SK-N-MC (cell line): ENCODE results near the gene MASP2.

Experiments
- DNase-seq: peaks from one replicate; pipeline ENCODE4 v3.0.0-alpha.2; 2011; ENCODE audit warnings: low read depth, low spot score
- H3K27ac ChIP-seq: fragments of 200-600 bp; sonication (generic); 2 replicates; pipeline ENCODE4 v1.5.1; 2016; ENCODE audit warnings: mixed run types
- H3K36me3 ChIP-seq: fragments of 200-600 bp; sonication (generic); 2 replicates; pipeline ENCODE4 v1.6.1; 2017; ENCODE audit warnings: antibody characterized with exemption, low read length, mixed read lengths; ENCODE audit not compliant: insufficient read depth
- H3K4me3 ChIP-seq: fragments of 200-600 bp; sonication (generic); 2 replicates; pipeline ENCODE4 v1.5.1; 2016
- H3K9ac ChIP-seq: fragments of 200-600 bp; sonication (generic); 2 replicates; pipeline ENCODE4 v1.8.0; 2017; ENCODE audit warnings: mixed run types, mixed read lengths; ENCODE audit not compliant: insufficient read length
- H3K9me3 ChIP-seq: fragments of 200-600 bp; sonication (generic); 2 replicates; pipeline ENCODE4 v1.6.1; 2017; ENCODE audit warnings: low read depth, mild to moderate bottlenecking, antibody characterized with exemption, low read length, moderate library complexity, mixed read lengths
- EZH2 ChIP-seq: fragments of 200-600 bp; sonication (generic); IDR thresholded peaks from one replicate; pipeline ENCODE4 v1.6.1; 2017; ENCODE audit warnings: antibody characterized with exemption
- FOXP2 ChIP-seq: optimal IDR thresholded peaks from 2 replicates; pipeline ENCODE3; 2011; ENCODE audit warnings: mild to moderate bottlenecking, moderate library complexity; ENCODE audit not compliant: insufficient read depth; ENCODE audit errors: extremely low read length, control extremely low read depth
- POLR2AphosphoS5 ChIP-seq: IDR thresholded peaks from 2 replicates; pipeline ENCODE4 v1.6.1; 2012; ENCODE audit warnings: mild to moderate bottlenecking, low read depth, low read length, borderline replicate concordance

The MASP2 gene

DNA sequence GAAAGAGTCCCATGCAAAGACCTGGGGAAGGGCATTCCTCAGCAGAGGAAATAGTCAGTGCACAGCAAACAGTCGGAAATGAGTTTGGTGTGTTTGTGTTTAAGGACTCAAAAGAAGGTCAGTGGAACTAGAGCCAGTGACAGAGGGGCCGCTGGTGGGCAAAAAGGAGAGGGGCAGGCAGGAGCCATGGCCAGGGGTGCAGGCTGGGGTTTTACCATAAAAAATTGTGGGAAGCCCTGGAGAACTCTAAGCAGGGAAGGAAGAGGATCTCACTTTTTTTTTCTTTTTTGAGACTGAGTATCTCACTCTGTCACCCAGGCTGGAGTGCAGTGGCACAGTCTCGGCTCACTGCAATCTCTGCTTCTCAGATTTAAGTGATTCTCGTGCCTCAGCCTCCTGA, 68.3 kb downstream of the MASP2 start:
- no peak for DNase-seq
- no peak overlapping the region for H3K9ac ChIP-seq
- TF ChIP-seq EZH2 (no peak), POLR2AphosphoS5 (no peak), FOXP2 (no peak)
- no peaks in the 10 kb centered on the region for H3K36me3 ChIP-seq
- no peak overlapping the region for H3K4me3 ChIP-seq
- no peak overlapping the region for H3K27ac ChIP-seq
- H3K9me3 ChIP-seq: no peaks in the 10 kb centered on the region
